ENCODE results near the gene PCDHGA10. TPM values are rescaled to one million over a fixed set of nuclear protein-coding genes. Genes with fewer than 3 reads are reported as not detected.
A peak's percentile ranks its signal among the peaks of the same experiment; 100 is the strongest.
"Not testable (repeated sequence)": the region's sequence is repeated elsewhere in the genome, so short reads cannot be mapped to it uniquely, and the experiment has no call there.

Gene PCDHGA10
- total RNA-seq, 2 experiments from 2014 or later = not detected

- DNase-seq (no peak), ATAC-seq (no peak)
- Mint-ChIP-seq H3K27me3 (peaks cover 60% of the 10 kb centered on the region), H3K4me3 (no peak overlapping the region), H3K36me3 (peaks cover 7% of the 10 kb centered on the region), H3K9me3 (ENCODE audit: low read depth) (peaks cover 5% of the 10 kb centered on the region), H3K27ac (no peak overlapping the region), H3K4me1 (no peaks in the 10 kb centered on the region)
- CTCF ChIA-PET = no interaction called here
These were observed 13.1 kb upstream of the PCDHGA10 start for GRCh38 chr5:141399555-141400258.

GRCh38 chr5:141402553-141403243 lies 10.1 kb upstream of the PCDHGA10 start, which contains the start of gene PCDHGA9:
Gene PCDHGA9, plus strand, starts transcription at chr5:141402778. Its CDS starts 175 bp downstream, at chr5:141402953.
- H3K4me1 Mint-ChIP-seq = no peaks in the 10 kb centered on the region
- no peak within 1 kb of the TSS for H3K4me3 Mint-ChIP-seq
- H3K27me3 Mint-ChIP-seq = peaks cover 66% of the 10 kb centered on the region
- DNase-seq (no peak), ATAC-seq (no peak)
- H3K27ac Mint-ChIP-seq = no peak within 1 kb of the TSS
- H3K9me3 Mint-ChIP-seq (ENCODE audit: low read depth) = peaks cover 5% of the 10 kb centered on the region
- CTCF ChIA-PET = interaction anchor here (1.4 to 1.8 kb wide), 6 partner anchors 10 to 111 kb away, joined by 3 to 4 read pairs (median 4); partner anchors contain the start of genes PCDHGA10, PCDHGA12 and PCDHGB3
- peaks cover 5% of the 10 kb centered on the region for H3K36me3 Mint-ChIP-seq

GRCh38 chr5:141403387-141403786 lies 9.4 kb upstream of the PCDHGA10 start:
- Mint-ChIP-seq H3K27ac (no peak overlapping the region), H3K36me3 (peaks cover 5% of the 10 kb centered on the region), H3K9me3 (ENCODE audit: low read depth) (peaks cover 7% of the 10 kb centered on the region), H3K27me3 (peaks cover 69% of the 10 kb centered on the region), H3K4me1 (no peaks in the 10 kb centered on the region), H3K4me3 (no peak overlapping the region)
- CTCF ChIA-PET = interaction anchor here (1.4 to 1.8 kb wide), 6 partner anchors 9 to 110 kb away, joined by 3 to 4 read pairs (median 4); partner anchors contain the start of genes PCDHGA10, PCDHGA12 and PCDHGB3
- no peak for ATAC-seq
- DNase-seq = no peak

GRCh38 chr5:141407790-141408505 lies 4.8 kb upstream of the PCDHGA10 start, which contains the start of gene PCDHGB6:
Gene PCDHGB6, plus strand, starts transcription at chr5:141408021. Its CDS starts 182 bp downstream, at chr5:141408203.
- not testable (repeated sequence) for H3K4me3 Mint-ChIP-seq; ATAC-seq; H3K4me1 Mint-ChIP-seq; DNase-seq; H3K9me3 Mint-ChIP-seq (ENCODE audit: low read depth); H3K27ac Mint-ChIP-seq; H3K36me3 Mint-ChIP-seq
- CTCF ChIA-PET = interaction anchor here (0.9 to 2.1 kb wide), 7 partner anchors 11 to 150 kb away, joined by 3 to 5 read pairs (median 3); partner anchors contain the start of genes PCDHGA11, PCDHGA5 and PCDHGB5
- H3K27me3 Mint-ChIP-seq = peaks cover 70% of the 10 kb centered on the region

- Mint-ChIP-seq H3K36me3 (peaks cover 10% of the 10 kb centered on the region), H3K4me3 (no peak overlapping the region), H3K4me1 (peaks cover 8% of the 10 kb centered on the region), H3K27ac (no peak overlapping the region), H3K27me3 (peaks cover 72% of the 10 kb centered on the region), H3K9me3 (ENCODE audit: low read depth) (peaks cover 5% of the 10 kb centered on the region)
- ATAC-seq = no peak
- DNase-seq = no peak
- CTCF ChIA-PET = interaction anchor here (0.7 kb wide), 1 partner anchor 76 kb away, joined by 4 read pairs; no protein-coding TSS in a partner anchor
These were observed 3.0 kb upstream of the PCDHGA10 start for GRCh38 chr5:141409598-141410306.

GRCh38 chr5:141411575-141411974 lies 1.2 kb upstream of the PCDHGA10 start:
- ATAC-seq (no peak), DNase-seq (no peak)
- H3K4me1 Mint-ChIP-seq = peaks cover 12% of the 10 kb centered on the region
- no peak overlapping the region for H3K27ac Mint-ChIP-seq
- H3K27me3 Mint-ChIP-seq = peaks cover 74% of the 10 kb centered on the region
- CTCF ChIA-PET = interaction anchor here (1.1 kb wide), 1 partner anchor 77 kb away, joined by 3 read pairs; no protein-coding TSS in a partner anchor
- H3K36me3 Mint-ChIP-seq = peaks cover 11% of the 10 kb centered on the region
- H3K9me3 Mint-ChIP-seq (ENCODE audit: low read depth) = peaks cover 5% of the 10 kb centered on the region
- no peak overlapping the region for H3K4me3 Mint-ChIP-seq

GRCh38 chr5:141413540-141414069 lies 818 bp downstream of the PCDHGA10 start:
- H3K4me3 Mint-ChIP-seq = peak overlapping the region; percentile 60
- ATAC-seq (no peak), DNase-seq (no peak)
- CTCF ChIA-PET = interaction anchor here (0.6 to 2.4 kb wide), 17 partner anchors 8 to 151 kb away, joined by 3 to 10 read pairs (median 4); partner anchors contain the start of genes PCDHGA11 and PCDHGA12
- H3K27me3 Mint-ChIP-seq = peaks cover 75% of the 10 kb centered on the region
- H3K36me3 Mint-ChIP-seq = peaks cover 15% of the 10 kb centered on the region
- H3K9me3 Mint-ChIP-seq (ENCODE audit: low read depth) = peaks cover 3% of the 10 kb centered on the region
- peaks cover 17% of the 10 kb centered on the region for H3K4me1 Mint-ChIP-seq
- no peak overlapping the region for H3K27ac Mint-ChIP-seq

GRCh38 chr5:141414548-141415274 lies 1.9 kb downstream of the PCDHGA10 start:
- DNase-seq; H3K4me3 Mint-ChIP-seq; ATAC-seq; H3K9me3 Mint-ChIP-seq (ENCODE audit: low read depth): not testable (repeated sequence)
- CTCF ChIA-PET = interaction anchor here (1.7 to 2.4 kb wide), 2 partner anchors 80 to 143 kb away, joined by 4 to 10 read pairs; no protein-coding TSS in a partner anchor
- peaks cover 14% of the 10 kb centered on the region for H3K36me3 Mint-ChIP-seq
- peaks cover 17% of the 10 kb centered on the region for H3K4me1 Mint-ChIP-seq
- H3K27ac Mint-ChIP-seq = peak overlapping the region; percentile 9
- peaks cover 75% of the 10 kb centered on the region for H3K27me3 Mint-ChIP-seq

DNA sequence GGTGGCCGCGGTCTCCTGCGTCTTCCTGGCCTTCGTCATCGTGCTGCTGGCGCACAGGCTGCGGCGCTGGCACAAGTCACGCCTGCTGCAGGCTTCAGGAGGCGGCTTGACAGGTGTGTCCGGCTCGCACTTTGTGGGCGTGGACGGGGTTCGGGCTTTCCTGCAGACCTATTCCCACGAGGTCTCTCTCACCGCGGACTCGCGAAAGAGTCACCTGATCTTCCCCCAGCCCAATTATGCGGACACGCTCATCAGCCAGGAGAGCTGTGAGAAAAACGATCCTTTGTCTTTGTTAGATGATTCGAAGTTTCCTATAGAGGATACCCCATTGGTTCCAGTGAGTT lies 2.5 kb downstream of the PCDHGA10 start:
- H3K9me3 Mint-ChIP-seq (ENCODE audit: low read depth); H3K4me3 Mint-ChIP-seq; DNase-seq; CTCF ChIA-PET; H3K27ac Mint-ChIP-seq; ATAC-seq: not testable (repeated sequence)
- Mint-ChIP-seq H3K27me3 (peaks cover 73% of the 10 kb centered on the region), H3K36me3 (peaks cover 13% of the 10 kb centered on the region), H3K4me1 (peaks cover 17% of the 10 kb centered on the region)

DNA sequence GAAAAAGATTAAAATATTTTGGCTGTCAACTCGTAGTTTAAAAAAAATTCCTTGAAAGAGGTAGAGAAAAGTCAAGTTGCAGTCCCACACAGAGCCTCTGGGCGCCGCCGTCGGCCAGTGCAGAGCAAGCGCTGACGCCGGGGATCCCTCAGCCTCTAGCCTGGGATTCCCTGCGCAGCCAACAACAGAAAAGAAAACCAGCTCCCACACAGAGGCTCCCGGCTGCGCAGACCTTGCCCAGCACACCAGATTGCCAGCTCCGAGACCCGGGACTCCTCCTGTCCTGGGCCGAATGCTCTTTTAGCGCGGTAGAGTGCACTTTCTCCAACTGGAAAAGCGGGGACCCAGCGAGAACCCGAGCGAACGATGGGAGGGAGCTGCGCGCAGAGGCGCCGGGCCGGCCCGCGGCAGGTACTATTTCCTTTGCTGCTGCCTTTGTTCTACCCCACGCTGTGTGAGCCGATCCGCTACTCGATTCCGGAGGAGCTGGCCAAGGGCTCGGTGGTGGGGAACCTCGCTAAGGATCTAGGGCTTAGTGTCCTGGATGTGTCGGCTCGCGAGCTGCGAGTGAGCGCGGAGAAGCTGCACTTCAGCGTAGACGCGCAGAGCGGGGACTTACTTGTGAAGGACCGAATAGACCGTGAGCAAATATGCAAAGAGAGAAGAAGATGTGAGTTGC lies 4.8 kb downstream of the PCDHGA10 start, which contains the start of gene PCDHGB7:
PCDHGB7 (plus strand) TSS at position 184 of the 679 bp plus-strand sequence; CDS start at position 367, 183 bp downstream.
- CTCF ChIA-PET = interaction anchor here (0.6 to 2.1 kb wide), 6 partner anchors 13 to 140 kb away, joined by 3 to 8 read pairs (median 4); partner anchors contain the start of genes PCDHGA12 and PCDHGA9
- H3K27ac Mint-ChIP-seq = peak within 1 kb of the TSS; percentile 35
- H3K27me3 Mint-ChIP-seq = peaks cover 84% of the 10 kb centered on the region
- peaks cover 11% of the 10 kb centered on the region for H3K36me3 Mint-ChIP-seq
- not testable (repeated sequence) for H3K4me3 Mint-ChIP-seq; H3K9me3 Mint-ChIP-seq (ENCODE audit: low read depth)
- peaks cover 20% of the 10 kb centered on the region for H3K4me1 Mint-ChIP-seq
- peak; percentile 57 for DNase-seq
- ATAC-seq = peak; percentile 55

Measured in activated CD8-positive, alpha-beta memory T cell treated with anti-CD3 and anti-CD28 coated beads, Interleukin-2, amount 10 ng/mL, durations not matched to agents 7 days and 5 days (primary cell).